NCI-H1694 treated with DMSO at 0.1 percent for 48 hours (cell line): Measurements from ENCODE around the gene VIPR1.
"Not testable (repeated sequence)": the region's sequence is repeated elsewhere in the genome, so short reads cannot be mapped to it uniquely, and the experiment has no call there.

ENCODE experiments used
- DNase-seq: peaks from one replicate; lab custom pipeline; 2025; lab: John Stamatoyannopoulos, UW

Gene VIPR1

DNA sequence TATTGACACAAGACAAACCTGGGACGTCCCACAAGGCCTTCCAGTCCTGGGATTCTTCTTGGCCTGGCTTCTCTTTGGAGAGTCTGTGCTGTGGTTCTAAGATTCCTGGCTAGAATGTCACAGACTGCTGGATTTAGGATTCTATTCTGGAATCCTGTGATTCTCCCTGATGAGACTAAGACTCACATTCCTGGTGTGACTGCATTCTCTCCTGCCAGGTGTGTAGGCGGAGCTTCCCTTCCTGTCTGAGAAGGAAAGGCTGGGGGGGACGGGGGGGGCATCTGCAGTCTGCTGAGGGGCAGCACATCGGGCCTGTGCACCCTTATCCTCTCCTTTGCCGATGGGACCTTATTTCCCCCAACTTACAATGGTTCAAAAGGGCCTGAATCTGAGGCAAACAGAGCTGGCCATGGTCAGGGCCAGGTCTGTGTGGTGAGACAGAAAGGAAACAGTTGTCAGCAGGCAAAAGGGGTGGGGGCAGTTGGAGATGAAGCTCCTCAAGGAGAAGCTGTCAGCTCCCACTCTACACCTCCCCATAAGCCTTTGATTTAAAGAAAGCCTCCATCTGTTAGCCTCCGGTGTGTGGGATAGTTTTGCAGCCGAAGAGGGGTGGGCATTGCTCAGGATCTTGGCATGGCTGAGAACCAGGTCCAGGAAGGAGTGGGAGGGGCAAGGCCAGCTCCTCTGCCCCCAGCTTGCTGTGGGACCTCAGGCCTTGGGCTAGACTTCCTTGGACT, 30.9 kb downstream of the VIPR1 start:
- no peak for DNase-seq

GRCh38 chr3:42535981-42536784, 33.7 kb downstream of the VIPR1 start:
- DNase-seq: no peak

DNA sequence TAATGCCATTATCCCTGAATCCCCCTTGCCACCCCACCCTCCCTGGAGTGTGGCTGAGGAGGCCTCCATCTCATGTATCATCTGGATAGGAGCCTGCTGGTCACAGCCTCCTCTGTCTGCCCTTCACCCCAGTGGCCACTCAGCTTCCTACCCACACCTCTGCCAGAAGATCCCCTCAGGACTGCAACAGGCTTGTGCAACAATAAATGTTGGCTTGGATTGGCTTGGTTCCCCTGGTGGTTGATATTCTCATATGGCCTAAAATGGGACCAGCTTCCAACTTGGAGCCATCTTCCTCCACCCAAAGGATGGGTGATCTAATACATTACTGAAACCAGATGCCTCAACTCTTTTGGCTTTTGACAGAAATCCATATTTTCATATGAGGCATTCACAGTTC, 34.9 kb downstream of the VIPR1 start:
- DNase-seq: no peak

GRCh38 chr3:42539871-42540714, 37.6 kb downstream of the VIPR1 start:
- DNase-seq: no peak

DNA sequence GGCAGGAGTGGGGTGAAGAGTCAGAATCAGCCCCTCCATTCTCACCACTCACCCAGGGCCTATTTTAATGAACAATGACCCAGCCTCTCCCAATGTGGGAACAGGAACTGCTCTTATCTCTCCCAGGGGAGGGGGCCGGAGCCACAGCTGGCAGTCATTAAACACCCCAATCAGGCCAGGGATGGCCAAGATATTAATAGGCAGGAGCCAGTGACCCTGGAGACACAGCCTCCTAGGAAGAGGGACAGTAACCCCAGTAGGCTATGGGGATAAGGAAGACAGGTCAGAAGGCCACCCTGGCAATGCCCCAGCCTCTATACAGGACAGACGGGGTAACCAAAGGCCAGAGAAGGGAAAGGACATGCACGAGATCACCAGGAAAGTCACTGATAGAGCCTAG, 38.6 kb downstream of the VIPR1 start:
- no peak for DNase-seq

- DNase-seq: no peak
These were observed 42.2 kb downstream of the VIPR1 start for GRCh38 chr3:42544492-42545283.

- DNase-seq: no peak
These were observed 42.9 kb downstream of the VIPR1 start for GRCh38 chr3:42545284-42545900.

GRCh38 chr3:42546691-42547213, 44.3 kb downstream of the VIPR1 start:
- DNase-seq: no peak

DNA sequence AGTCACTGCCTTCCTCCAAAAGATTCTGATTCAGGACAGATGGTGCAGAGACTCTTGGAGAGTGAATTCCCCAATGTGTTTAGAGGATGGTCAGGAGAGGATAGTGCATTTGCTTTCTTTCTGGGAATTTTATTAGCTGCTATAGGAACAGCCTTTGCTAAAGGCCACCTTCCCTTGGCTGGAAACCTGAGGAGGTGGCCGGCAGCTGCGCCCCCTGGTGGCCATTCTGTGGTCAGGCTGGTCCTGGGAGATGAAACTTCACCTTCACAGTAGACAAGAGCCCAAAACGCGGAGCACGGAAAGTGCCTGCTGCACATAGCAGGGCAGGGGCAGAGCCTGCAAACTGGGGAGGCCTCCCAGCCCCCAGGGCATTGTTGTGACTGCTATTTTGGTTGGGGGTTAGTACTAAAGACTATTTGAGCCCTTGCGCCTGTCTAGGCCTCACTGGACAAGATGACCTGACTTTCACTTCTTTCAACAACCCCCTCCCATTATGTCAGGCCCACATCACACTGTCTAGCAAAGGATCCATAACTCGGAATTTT, 45.0 kb downstream of the VIPR1 start:
- DNase-seq: peak; percentile 0

- no peak for DNase-seq
These were observed 46.7 kb downstream of the VIPR1 start for GRCh38 chr3:42549131-42549530.

GRCh38 chr3:42550250-42550649, 47.8 kb downstream of the VIPR1 start:
- DNase-seq: no peak

DNA sequence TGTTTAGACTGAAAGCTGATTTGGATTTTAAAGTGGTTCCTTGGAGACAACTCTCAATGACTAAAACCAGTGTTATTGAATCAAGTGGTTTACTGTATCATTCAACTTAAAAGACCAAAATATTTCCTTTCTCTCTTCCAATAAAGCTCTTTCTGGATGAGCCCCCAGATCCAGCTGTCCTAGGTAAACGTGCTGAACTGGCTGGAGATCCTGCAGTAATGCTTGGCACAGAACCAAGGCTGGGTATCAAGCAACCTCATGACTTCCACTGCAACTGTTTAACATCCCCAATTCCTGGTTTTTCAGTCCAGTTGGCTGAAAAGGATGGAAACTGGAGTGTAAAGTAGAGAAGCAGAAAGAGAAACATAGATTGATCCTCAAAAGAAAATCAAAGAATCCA, 50.4 kb downstream of the VIPR1 start:
- no peak for DNase-seq

GRCh38 chr3:42556089-42556632, 53.7 kb downstream of the VIPR1 start:
- DNase-seq: no peak

- not testable (repeated sequence) for DNase-seq
These were observed 54.4 kb downstream of the VIPR1 start for GRCh38 chr3:42556817-42557216.

- DNase-seq: no peak
These were observed 55.4 kb downstream of the VIPR1 start for GRCh38 chr3:42557854-42558253.

GRCh38 chr3:42562047-42562907, 59.8 kb downstream of the VIPR1 start:
- DNase-seq: no peak

DNA sequence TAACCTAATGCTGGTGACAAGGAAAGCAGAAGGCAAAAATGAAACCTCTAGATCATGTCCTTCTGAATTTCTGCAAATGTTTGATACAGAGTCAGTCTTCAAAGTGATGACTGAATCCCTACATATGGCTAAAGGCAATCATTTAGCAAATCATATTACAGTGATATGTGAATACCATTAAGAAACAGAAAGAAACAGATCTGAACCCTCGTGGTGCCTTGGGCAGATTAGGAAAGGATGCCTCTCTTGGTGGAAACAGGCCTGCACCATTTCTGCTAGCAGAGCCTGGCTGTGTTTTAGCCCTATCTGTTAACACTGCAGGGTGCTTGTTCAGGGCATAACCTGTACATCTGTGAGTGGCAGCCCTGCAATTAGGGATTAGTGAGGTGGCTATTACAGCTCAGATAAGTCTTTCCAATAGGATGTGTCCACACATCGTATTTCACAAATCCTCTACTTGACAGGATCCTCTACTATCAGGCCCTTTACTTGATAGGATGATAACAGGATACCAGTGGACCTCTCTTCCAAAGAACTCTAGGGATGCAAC, 67.2 kb downstream of the VIPR1 start:
- no peak for DNase-seq

GRCh38 chr3:42572278-42572677, 69.8 kb downstream of the VIPR1 start:
- DNase-seq: no peak

DNA sequence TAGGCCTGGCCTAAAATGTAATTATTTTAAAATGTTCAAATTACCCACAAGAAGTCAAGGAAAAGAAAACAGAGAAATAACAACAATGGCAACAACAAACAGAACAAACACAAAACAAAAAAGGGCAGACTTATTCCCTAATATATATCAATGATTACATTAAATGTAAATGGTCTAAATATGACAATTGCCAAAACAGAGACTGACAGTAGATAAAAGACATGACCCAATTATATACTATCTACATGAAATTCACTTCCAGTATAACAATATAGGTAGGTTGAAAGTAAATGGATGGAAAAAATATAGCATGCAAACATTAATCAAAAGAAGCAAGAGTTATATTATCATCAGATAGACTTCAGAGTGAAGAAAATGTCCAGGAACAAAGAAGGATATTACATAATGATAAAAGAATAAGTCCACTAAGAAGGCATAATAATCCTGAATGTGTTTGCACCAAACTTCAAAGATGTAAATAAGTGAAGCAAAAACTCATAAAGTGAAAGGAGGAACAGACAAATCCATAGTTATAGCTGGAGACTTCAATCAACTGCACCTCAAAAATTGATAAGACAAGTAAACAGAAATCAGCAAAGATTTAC, 72.8 kb downstream of the VIPR1 start:
- no peak for DNase-seq
